GM23338 (cell line): ENCODE measurements around the gene ELFN1.

ENCODE experiments used
- CTCF ChIP-seq, 2 experiments: fragments of 200-600 bp in 1 of 2; sonication (generic) in 1 of 2; conservative IDR thresholded peaks; 2 replicates each; pipeline versions ENCODE4 v1.5.1 to v1.6.1; 2016 to 2017; ENCODE audit warnings: antibody characterized with exemption in 2 of 2, low read depth in 2 of 2, mild to moderate bottlenecking in 2 of 2, moderate library complexity in 1 of 2
- REST ChIP-seq: IDR thresholded peaks from one replicate; pipeline ENCODE4 v1.6.1; 2018; ENCODE audit warnings: antibody characterized with exemption; ENCODE audit not compliant: unreplicated experiment

GRCh38 chr7:1632916-1633785, 36.9 kb upstream of the ELFN1 start:
- TF ChIP-seq CTCF (conservative IDR thresholded peaks at IDR 0.05; ENCODE audit: low read depth in 2 of 2) (no peak), REST (no peak)
